OCI-LY7 (cell line): ENCODE measurements around the gene MSH3. TPM values are rescaled to one million over a fixed set of nuclear protein-coding genes. Genes with fewer than 3 reads are reported as not detected.

Source experiments
- BruUV-seq: library from RNA; stranded (reverse); fragments of 400-500 nt; replicated peaks from 2 replicates; lab custom pipeline; 2021; lab: Mats Ljungman, UMichigan
- CTCF ChIA-PET: fragments of 300-600 bp; sonication (Branson Sonifier 250); formaldehyde crosslinking; loops from one replicate; lab custom pipeline; 2022; ENCODE audit warnings: antibody characterized with exemption; ENCODE audit not compliant: unreplicated experiment; lab: Charles Lee
- POLR2A ChIA-PET: fragments of 300-600 bp; sonication (Branson Sonifier 250); formaldehyde crosslinking; loops from one replicate; lab custom pipeline; 2022; ENCODE audit warnings: antibody characterized with exemption; lab: Charles Lee
- DNase-seq: peaks from one replicate; pipeline ENCODE4 v3.0.0-alpha.2; 2015; ENCODE audit warnings: low spot score
- H2AFZ ChIP-seq: fragments of 200-600 bp; sonication (generic), shearing (Covaris generic); 2 replicates; pipeline ENCODE4 v1.6.1; 2014; ENCODE audit warnings: mild to moderate bottlenecking, antibody characterized with exemption, low read length, moderate library complexity
- H3K27ac ChIP-seq: fragments of 200-600 bp; sonication (generic); 2 replicates; pipeline ENCODE4 v1.5.1; 2014; ENCODE audit warnings: mixed run types, low read depth, mild to moderate bottlenecking, moderate library complexity, low read length, inconsistent platforms; ENCODE audit not compliant: poor library complexity, severe bottlenecking
- H3K36me3 ChIP-seq: fragments of 200-600 bp; sonication (generic); 2 replicates; pipeline ENCODE4 v1.6.1; 2014; ENCODE audit warnings: mild to moderate bottlenecking, antibody characterized with exemption, low read length, moderate library complexity, mixed read lengths; ENCODE audit not compliant: insufficient read depth
- H3K4me1 ChIP-seq: fragments of 200-600 bp; sonication (generic); 2 replicates; pipeline ENCODE4 v1.5.1; 2014; ENCODE audit warnings: mild to moderate bottlenecking, low read length; ENCODE audit not compliant: insufficient read depth, poor library complexity, severe bottlenecking
- H3K4me2 ChIP-seq: fragments of 200-600 bp; sonication (generic); 2 replicates; pipeline ENCODE4 v1.6.1; 2014; ENCODE audit warnings: mild to moderate bottlenecking, low read length
- H3K4me3 ChIP-seq: fragments of 200-600 bp; sonication (generic); 2 replicates; pipeline ENCODE4 v1.5.1; 2014; ENCODE audit warnings: mild to moderate bottlenecking, low read depth, low read length; ENCODE audit not compliant: poor library complexity, severe bottlenecking
- H3K79me2 ChIP-seq: fragments of 200-600 bp; sonication (generic); 2 replicates; pipeline ENCODE4 v1.6.1; 2016; ENCODE audit warnings: low read depth, mild to moderate bottlenecking, low read length, moderate library complexity, mixed read lengths; ENCODE audit not compliant: insufficient read depth
- H3K9me2 ChIP-seq: fragments of 200-600 bp; sonication (generic); 2 replicates; pipeline ENCODE4 v1.6.1; 2016; ENCODE audit warnings: mild to moderate bottlenecking, low read length, mixed read lengths; ENCODE audit not compliant: insufficient read depth
- H3K9me3 ChIP-seq: fragments of 200-600 bp; sonication (generic); 2 replicates; pipeline ENCODE4 v1.6.1; 2014; ENCODE audit warnings: mild to moderate bottlenecking, mixed run types, low read length, mixed read lengths
- H4K20me1 ChIP-seq: fragments of 200-600 bp; sonication (generic); 2 replicates; pipeline ENCODE4 v1.6.1; 2014; ENCODE audit warnings: mild to moderate bottlenecking, antibody characterized with exemption, low read length, moderate library complexity, mixed read lengths; ENCODE audit not compliant: insufficient read depth
- EZH2phosphoT487 ChIP-seq: fragments of 200-600 bp; sonication (generic); IDR thresholded peaks from 2 replicates; pipeline ENCODE4 v1.6.1; 2018; ENCODE audit warnings: low read depth, borderline replicate concordance, mild to moderate bottlenecking, mixed run types, antibody characterized with exemption, low read length, moderate library complexity, mixed read lengths
- intact Hi-C: fragments of 100-400 bp; cut with micrococcal nuclease; formaldehyde crosslinking; loops from one replicate; pipeline ENCODE4 v1.10.0; 2022; ENCODE audit not compliant: unreplicated experiment
- total RNA-seq, 2 experiments: library from RNA; depleted of rRNA in 1 of 2; stranded (reverse); fragments of >200 nt in 1 of 2; shearing (Covaris generic) in 1 of 2; gene quantifications; 2 replicates each; pipeline ENCODE4 v1.2.3, GENCODE V29; 2014 to 2022
- TF ChIP-seq, protein P1 (sequence below): fragments of 200-600 bp; sonication (generic); conservative IDR thresholded peaks from 2 replicates; pipeline ENCODE4 v1.5.1; 2014; ENCODE audit warnings: mild to moderate bottlenecking, antibody characterized with exemption, low read length, moderate library complexity, mixed read lengths

MSH3 gene
- total RNA-seq, 2 experiments from 2014 or later, result 15.4 to 28.3 TPM

DNA sequence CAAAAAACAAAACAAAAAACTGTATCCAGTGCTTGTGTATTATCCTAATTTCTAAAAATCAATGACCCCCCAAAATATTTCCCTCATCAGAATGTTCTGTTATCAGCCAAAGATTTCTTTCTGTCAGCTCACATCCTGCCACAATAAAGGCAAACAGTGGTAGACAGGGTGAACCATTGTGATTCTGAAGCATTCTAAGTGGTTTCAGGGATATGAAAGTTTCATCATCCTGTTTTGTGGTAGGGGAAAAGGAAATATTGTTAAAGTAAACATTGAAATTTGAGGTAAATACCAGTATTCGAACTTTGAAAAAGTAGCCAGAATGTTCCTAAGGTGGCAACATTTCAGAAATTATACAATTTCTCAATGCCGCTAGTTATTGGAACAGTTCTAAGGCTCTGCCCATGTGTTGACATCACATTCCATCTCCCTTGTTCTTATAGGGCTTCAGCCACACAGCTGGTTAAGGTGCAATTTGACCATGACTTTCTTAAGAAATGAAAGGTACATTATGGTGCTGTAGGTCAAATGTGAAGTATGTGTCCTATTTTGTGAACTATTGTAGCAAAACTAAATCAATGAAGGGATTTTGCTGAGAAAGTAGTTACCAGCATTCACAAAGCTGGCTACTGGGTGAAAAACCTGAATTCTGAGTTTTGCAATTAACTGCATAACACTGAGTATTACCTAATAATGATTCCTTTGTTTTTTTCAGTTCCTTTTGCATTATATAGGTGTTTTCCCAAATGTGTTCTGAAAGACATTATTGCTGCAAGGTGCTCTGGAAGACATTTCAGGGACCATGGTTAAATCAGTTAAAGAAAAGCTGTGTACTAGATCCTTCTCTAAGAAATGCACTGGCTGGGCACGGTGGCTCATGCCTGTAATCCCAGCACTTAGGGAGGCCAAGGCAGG is 198.1 kb downstream of the MSH3 start:
- no peaks in the 10 kb centered on the region for H4K20me1 ChIP-seq
- H3K4me3 ChIP-seq, result no peak overlapping the region
- DNase-seq, result no peak
- ChIA-PET CTCF (no interaction called here), POLR2A (no interaction called here)
- no peaks in the 10 kb centered on the region for H3K9me2 ChIP-seq
- no TSS peak for BruUV-seq
- H3K9me3 ChIP-seq, result no peaks in the 10 kb centered on the region
- no peak overlapping the region for H2AFZ ChIP-seq
- TF ChIP-seq, protein P1, sequence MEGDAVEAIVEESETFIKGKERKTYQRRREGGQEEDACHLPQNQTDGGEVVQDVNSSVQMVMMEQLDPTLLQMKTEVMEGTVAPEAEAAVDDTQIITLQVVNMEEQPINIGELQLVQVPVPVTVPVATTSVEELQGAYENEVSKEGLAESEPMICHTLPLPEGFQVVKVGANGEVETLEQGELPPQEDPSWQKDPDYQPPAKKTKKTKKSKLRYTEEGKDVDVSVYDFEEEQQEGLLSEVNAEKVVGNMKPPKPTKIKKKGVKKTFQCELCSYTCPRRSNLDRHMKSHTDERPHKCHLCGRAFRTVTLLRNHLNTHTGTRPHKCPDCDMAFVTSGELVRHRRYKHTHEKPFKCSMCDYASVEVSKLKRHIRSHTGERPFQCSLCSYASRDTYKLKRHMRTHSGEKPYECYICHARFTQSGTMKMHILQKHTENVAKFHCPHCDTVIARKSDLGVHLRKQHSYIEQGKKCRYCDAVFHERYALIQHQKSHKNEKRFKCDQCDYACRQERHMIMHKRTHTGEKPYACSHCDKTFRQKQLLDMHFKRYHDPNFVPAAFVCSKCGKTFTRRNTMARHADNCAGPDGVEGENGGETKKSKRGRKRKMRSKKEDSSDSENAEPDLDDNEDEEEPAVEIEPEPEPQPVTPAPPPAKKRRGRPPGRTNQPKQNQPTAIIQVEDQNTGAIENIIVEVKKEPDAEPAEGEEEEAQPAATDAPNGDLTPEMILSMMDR, result no peak
- no peak for TF ChIP-seq EZH2phosphoT487
- H3K4me1 ChIP-seq, result no peaks in the 10 kb centered on the region
- no peak overlapping the region for H3K27ac ChIP-seq
- intact Hi-C loops, result no loop called here
- H3K36me3 ChIP-seq, result peaks cover 69% of the 10 kb centered on the region
- no peaks in the 10 kb centered on the region for H3K79me2 ChIP-seq
- H3K4me2 ChIP-seq, result no peak overlapping the region

DNA sequence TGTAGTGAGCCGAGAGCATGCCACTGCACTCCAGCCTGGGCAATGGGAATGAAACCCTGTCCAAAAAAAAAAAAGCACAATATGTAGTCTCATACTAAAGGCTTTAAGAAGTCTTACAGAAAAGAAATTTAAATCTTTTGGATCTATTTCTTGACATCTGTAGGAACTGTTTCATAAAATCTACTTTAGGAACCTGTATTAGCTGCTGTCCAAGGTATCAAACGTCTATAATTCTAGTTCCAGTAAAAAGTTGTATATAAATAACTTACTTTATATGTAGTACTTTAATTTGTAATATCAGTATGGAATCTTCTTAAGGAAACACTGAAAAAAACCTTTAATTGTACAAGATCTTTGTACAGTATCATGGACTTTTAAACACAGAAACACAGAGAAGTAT is 199.0 kb downstream of the MSH3 start:
- no TSS peak for BruUV-seq
- H3K4me2 ChIP-seq, result no peak overlapping the region
- no peak overlapping the region for H2AFZ ChIP-seq
- no peak overlapping the region for H3K4me3 ChIP-seq
- H3K9me3 ChIP-seq, result no peaks in the 10 kb centered on the region
- intact Hi-C loops, result no loop called here
- no peaks in the 10 kb centered on the region for H3K4me1 ChIP-seq
- POLR2A ChIA-PET, result interaction anchor here (0.7 kb wide), 1 partner anchor 490 kb away, joined by 3 read pairs; no protein-coding TSS in a partner anchor
- H4K20me1 ChIP-seq, result no peaks in the 10 kb centered on the region
- DNase-seq, result no peak
- no peak for TF ChIP-seq EZH2phosphoT487
- TF ChIP-seq, protein P1, result no peak
- H3K79me2 ChIP-seq, result no peaks in the 10 kb centered on the region
- H3K27ac ChIP-seq, result no peak overlapping the region
- H3K36me3 ChIP-seq, result peaks cover 69% of the 10 kb centered on the region
- no peaks in the 10 kb centered on the region for H3K9me2 ChIP-seq
- CTCF ChIA-PET, result no interaction called here

DNA sequence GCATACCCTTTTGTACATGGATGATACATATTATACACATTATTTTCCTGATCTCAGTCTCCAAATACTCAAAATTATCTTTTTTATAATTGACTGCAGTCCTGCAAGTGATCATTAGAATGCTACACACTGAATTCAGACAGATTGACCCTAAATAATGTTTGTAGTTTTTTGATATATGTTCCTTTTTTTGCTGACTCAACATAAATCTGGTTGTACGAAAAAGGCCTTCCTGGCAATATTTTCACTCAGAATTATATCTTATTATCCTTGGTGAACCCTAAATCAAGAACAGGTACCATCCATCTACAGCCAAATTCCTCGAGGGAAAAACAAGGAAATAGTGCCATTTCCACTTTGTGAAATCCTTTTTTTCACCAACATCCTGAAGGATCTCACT is 200.1 kb downstream of the MSH3 start:
- Histone ChIP-seq H3K9me3 (no peaks in the 10 kb centered on the region), H3K27ac (no peak overlapping the region), H4K20me1 (no peaks in the 10 kb centered on the region), H3K36me3 (peaks cover 58% of the 10 kb centered on the region), H2AFZ (no peak overlapping the region), H3K79me2 (no peaks in the 10 kb centered on the region), H3K9me2 (no peaks in the 10 kb centered on the region), H3K4me3 (no peak overlapping the region), H3K4me1 (no peaks in the 10 kb centered on the region), H3K4me2 (no peak overlapping the region)
- POLR2A ChIA-PET, result interaction anchor here (0.5 kb wide), 1 partner anchor 404 kb away, joined by 4 read pairs; no protein-coding TSS in a partner anchor
- CTCF ChIA-PET, result no interaction called here
- TF ChIP-seq, protein P1, result no peak
- TF ChIP-seq EZH2phosphoT487, result no peak
- intact Hi-C loops, result no loop called here
- DNase-seq, result no peak
- BruUV-seq, result no TSS peak
